ENCODE results near the gene XIRP2. TPM values are rescaled to one million over a fixed set of nuclear protein-coding genes. Genes with fewer than 3 reads are reported as not detected.

XIRP2 gene, protein sequence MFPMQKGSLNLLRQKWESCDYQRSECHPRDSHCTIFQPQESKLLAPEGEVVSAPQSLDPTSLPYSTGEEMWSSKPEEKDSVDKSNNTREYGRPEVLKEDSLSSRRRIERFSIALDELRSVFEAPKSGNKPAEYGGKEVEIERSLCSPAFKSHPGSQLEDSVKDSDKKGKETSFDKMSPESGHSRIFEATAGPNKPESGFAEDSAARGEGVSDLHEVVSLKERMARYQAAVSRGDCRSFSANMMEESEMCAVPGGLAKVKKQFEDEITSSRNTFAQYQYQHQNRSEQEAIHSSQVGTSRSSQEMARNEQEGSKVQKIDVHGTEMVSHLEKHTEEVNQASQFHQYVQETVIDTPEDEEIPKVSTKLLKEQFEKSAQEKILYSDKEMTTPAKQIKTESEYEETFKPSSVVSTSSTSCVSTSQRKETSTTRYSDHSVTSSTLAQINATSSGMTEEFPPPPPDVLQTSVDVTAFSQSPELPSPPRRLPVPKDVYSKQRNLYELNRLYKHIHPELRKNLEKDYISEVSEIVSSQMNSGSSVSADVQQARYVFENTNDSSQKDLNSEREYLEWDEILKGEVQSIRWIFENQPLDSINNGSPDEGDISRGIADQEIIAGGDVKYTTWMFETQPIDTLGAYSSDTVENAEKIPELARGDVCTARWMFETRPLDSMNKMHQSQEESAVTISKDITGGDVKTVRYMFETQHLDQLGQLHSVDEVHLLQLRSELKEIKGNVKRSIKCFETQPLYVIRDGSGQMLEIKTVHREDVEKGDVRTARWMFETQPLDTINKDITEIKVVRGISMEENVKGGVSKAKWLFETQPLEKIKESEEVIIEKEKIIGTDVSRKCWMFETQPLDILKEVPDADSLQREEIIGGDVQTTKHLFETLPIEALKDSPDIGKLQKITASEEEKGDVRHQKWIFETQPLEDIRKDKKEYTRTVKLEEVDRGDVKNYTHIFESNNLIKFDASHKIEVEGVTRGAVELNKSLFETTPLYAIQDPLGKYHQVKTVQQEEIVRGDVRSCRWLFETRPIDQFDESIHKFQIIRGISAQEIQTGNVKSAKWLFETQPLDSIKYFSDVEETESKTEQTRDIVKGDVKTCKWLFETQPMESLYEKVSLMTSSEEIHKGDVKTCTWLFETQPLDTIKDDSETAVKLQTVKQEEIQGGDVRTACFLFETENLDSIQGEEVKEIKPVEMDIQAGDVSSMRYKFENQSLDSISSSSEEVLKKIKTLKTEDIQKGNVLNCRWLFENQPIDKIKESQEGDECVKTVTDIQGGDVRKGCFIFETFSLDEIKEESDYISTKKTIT (N-terminal part only)
- not detected in 5 replicates for total RNA-seq (2022; extraction: Qiagen RNA extraction)

DNA sequence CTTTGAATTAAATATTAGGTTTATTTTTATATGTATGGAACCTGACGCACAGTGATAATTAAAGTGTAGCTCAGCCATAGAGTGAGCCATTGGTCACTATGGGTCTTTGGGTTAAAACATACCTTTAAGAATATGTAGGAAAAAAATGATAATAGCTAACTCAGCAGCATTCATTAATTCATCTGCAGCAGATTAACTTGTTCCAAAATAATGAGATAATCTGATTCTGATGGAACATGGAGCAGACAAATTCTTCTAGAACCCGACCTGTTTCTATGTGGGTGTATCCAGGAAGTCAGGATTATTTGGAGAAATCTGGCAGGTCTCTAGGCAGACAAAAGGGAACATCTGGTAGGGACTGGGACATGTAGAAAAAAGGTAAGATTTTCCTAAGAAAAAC is at the start of gene XIRP2:
Gene XIRP2 (plus strand): TSS at position 301 of the 400 bp plus-strand sequence. CDS start 15,003 bp downstream, outside the sequence.

DNA sequence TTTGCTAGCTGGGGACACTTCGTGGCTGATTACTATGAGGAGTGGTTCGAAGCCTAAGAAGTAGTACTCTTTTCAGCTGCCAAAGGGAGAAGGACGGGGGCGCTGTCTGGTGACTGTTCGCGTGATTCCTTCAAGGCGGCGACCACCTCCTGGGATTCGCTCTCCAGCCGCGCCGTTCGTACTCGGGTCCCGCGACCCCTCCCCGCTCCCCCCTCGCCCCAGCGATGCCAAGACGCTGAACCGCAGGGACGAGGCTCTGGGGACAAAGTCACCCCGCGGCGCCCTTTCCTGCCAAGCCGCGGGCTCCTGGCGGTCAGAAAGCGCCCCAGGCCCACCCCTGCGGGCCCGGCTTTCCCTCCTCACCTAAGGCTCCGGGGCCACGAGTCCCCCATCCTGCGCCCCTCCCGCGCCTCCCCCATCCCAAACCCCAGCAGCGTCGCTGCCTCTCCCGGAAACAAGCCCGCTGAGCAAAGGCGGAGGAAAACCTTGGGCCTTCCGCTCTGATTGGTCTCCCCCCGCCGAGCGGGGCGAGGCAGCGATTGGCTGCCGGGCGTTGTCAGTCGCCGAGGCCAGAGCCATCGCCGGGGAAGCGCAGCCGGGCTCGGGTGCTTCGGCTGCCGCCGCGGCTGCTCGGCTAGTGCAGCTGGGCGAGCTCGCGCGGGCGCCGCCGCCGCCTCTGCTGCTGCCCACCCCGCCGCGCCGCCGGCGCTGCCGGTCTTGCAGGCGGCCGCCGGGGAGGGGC is 404.3 kb downstream of the XIRP2 start, which contains the start of gene B3GALT1:
Gene B3GALT1 (plus strand): TSS at position 572 of the 742 bp plus-strand sequence.

